Measurements from ENCODE around the gene DDHD1.

GRCh38 chr14:53124786-53125185 lies 28.3 kb downstream of the DDHD1 start:
- TF ChIP-seq, protein P1, sequence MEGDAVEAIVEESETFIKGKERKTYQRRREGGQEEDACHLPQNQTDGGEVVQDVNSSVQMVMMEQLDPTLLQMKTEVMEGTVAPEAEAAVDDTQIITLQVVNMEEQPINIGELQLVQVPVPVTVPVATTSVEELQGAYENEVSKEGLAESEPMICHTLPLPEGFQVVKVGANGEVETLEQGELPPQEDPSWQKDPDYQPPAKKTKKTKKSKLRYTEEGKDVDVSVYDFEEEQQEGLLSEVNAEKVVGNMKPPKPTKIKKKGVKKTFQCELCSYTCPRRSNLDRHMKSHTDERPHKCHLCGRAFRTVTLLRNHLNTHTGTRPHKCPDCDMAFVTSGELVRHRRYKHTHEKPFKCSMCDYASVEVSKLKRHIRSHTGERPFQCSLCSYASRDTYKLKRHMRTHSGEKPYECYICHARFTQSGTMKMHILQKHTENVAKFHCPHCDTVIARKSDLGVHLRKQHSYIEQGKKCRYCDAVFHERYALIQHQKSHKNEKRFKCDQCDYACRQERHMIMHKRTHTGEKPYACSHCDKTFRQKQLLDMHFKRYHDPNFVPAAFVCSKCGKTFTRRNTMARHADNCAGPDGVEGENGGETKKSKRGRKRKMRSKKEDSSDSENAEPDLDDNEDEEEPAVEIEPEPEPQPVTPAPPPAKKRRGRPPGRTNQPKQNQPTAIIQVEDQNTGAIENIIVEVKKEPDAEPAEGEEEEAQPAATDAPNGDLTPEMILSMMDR (conservative IDR thresholded peaks at IDR 0.05; ENCODE audit: low read length): no peak
- TF ChIP-seq EZH2phosphoT487 (IDR thresholded peaks at IDR 0.05; ENCODE audit: borderline replicate concordance): no peak
